SK-N-SH (cell line): Measurements from ENCODE around the gene XIST.

Experiments used
- CHD2 ChIP-seq: fragments of 150-350 bp; IDR thresholded peaks from 2 replicates; pipeline ENCODE4 v1.6.1; 2018; ENCODE audit warnings: low read length; ENCODE audit not compliant: partially characterized antibody
- CTCF ChIP-seq: fragments of 200-600 bp; sonication (generic); IDR thresholded peaks from 2 replicates; pipeline ENCODE4 v1.6.1; 2017; ENCODE audit warnings: antibody characterized with exemption, mild to moderate bottlenecking, moderate library complexity
- ELF1 ChIP-seq: IDR thresholded peaks from 2 replicates; pipeline ENCODE4 v1.4.0; 2012
- EP300 ChIP-seq, 2 experiments: IDR thresholded peaks; 2 replicates each; pipeline versions ENCODE4 v1.4.0 to v1.6.1; 2012; ENCODE audit warnings: borderline replicate concordance in 1 of 2, low read depth in 1 of 2, low read length in 1 of 2
- EZH2phosphoT487 ChIP-seq: fragments of 200-600 bp; sonication (generic); IDR thresholded peaks from 2 replicates; pipeline ENCODE4 v1.6.1; 2017; ENCODE audit warnings: low read depth, mixed run types, mild to moderate bottlenecking, antibody characterized with exemption, moderate library complexity, borderline replicate concordance
- FOXJ3 ChIP-seq: sonication (generic); formaldehyde crosslinking; IDR thresholded peaks from 2 replicates; pipeline ENCODE4 v1.5.1; 2020; ENCODE audit warnings: mild to moderate bottlenecking, missing genetic modification reagents
- GABPA ChIP-seq: IDR thresholded peaks from 2 replicates; pipeline ENCODE4 v1.4.0; 2012; ENCODE audit warnings: low read depth, mild to moderate bottlenecking
- NRF1 ChIP-seq: IDR thresholded peaks from 2 replicates; pipeline ENCODE4 v1.6.1; 2012; ENCODE audit warnings: low read depth, mild to moderate bottlenecking, low read length
- POLR2AphosphoS5 ChIP-seq: IDR thresholded peaks from 2 replicates; pipeline ENCODE4 v1.6.1; 2012; ENCODE audit warnings: low read depth, low read length
- RAD21 ChIP-seq: IDR thresholded peaks from 2 replicates; pipeline ENCODE4 v1.6.1; 2012; ENCODE audit warnings: mild to moderate bottlenecking, low read length
- SMC3 ChIP-seq: IDR thresholded peaks from 2 replicates; pipeline ENCODE4 v1.6.1; 2012; ENCODE audit warnings: low read depth, low read length, improper control_type of control experiment
- TEAD4 ChIP-seq: IDR thresholded peaks from 2 replicates; pipeline ENCODE4 v1.4.0; 2012; ENCODE audit warnings: mild to moderate bottlenecking, borderline replicate concordance; ENCODE audit not compliant: insufficient read depth
- YY1 ChIP-seq: IDR thresholded peaks from 2 replicates; pipeline ENCODE4 v1.4.0; 2012; ENCODE audit warnings: low read depth, mild to moderate bottlenecking
- TF ChIP-seq, protein P1 (sequence below): IDR thresholded peaks from 2 replicates; pipeline ENCODE4 v1.4.0; 2012; ENCODE audit warnings: low read depth

- TF ChIP-seq EZH2phosphoT487 (no peak), POLR2AphosphoS5 (no peak), CTCF (no peak), CHD2 (no peak), GABPA (no peak), TEAD4 (no peak), EP300 (IDR thresholded peaks at IDR 0.05; ENCODE audit: borderline replicate concordance in 1 of 2, low read depth in 1 of 2, low read length in 1 of 2) (no peak), SMC3 (no peak), ELF1 (no peak), NRF1 (no peak), FOXJ3 (no peak), YY1 (no peak), RAD21 (no peak)
- TF ChIP-seq, protein P1, sequence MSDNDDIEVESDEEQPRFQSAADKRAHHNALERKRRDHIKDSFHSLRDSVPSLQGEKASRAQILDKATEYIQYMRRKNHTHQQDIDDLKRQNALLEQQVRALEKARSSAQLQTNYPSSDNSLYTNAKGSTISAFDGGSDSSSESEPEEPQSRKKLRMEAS, result no peak
Measured at GRCh38 chrX:73836956-73837477, 15.5 kb downstream of the XIST start.
